GM21528 (cell line): Measurements from ENCODE around the gene ADAD2.
"Not testable (repeated sequence)": the region's sequence is repeated elsewhere in the genome, so short reads cannot be mapped to it uniquely, and the experiment has no call there.

Experiments
- ATAC-seq: cut with Tn5 transposase; IDR thresholded peaks from one replicate; pipeline ENCODE4 v1.9.1; 2021; ENCODE audit warnings: mild to moderate bottlenecking, moderate library complexity; ENCODE audit not compliant: unreplicated experiment, low FRiP score

ADAD2 gene

DNA sequence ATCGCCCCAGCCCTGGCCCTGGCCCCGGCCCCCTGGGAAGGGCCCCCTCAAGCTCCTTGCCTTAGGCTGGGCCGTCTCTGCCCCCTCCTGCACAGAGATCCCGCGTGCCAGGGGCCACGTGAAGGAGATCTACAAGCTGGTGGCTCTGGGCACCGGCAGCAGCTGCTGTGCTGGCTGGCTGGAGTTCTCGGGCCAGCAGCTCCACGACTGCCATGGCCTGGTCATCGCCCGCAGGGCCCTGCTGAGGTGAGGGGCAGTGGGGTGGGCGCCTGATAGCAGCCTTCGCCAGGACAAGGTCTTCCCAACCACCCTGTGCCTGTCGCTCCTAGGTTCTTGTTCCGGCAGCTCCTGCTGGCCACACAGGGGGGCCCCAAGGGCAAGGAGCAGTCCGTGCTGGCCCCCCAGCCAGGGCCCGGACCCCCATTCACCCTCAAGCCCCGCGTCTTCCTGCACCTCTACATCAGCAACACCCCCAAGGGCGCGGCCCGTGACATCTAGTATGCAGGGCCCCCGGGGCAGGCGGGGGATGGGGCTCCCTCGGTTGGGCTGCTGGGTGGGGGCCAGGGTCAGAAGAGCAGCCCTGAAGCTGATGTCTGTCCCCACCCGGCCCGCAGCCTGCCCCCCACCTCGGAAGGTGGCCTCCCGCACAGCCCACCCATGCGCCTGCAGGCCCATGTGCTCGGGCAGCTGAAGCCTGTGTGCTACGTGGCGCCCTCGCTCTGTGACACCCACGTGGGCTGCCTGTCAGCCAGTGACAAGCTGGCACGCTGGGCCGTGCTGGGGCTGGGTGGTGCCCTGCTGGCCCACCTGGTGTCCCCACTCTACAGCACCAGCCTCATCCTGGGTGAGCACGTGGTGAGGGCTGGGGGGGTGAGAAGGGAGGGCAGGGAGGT is 4.5 kb downstream of the ADAD2 start:
- no peak for ATAC-seq

DNA sequence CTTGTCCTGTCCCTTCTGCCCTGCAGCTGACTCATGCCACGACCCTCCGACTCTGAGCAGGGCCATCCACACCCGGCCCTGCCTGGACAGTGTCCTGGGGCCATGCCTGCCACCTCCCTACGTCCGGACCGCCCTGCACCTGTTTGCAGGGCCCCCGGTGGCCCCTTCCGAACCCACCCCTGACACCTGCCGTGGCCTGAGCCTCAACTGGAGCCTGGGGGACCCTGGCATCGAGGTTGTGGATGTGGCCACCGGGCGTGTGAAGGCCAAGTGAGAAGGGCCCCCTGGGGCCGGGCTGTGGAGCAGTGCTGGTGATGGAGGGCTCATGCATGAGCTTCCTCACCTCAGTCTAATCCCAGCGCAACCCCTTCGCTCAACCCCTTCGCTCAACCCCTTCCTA is 5.1 kb downstream of the ADAD2 start:
- no peak for ATAC-seq

DNA sequence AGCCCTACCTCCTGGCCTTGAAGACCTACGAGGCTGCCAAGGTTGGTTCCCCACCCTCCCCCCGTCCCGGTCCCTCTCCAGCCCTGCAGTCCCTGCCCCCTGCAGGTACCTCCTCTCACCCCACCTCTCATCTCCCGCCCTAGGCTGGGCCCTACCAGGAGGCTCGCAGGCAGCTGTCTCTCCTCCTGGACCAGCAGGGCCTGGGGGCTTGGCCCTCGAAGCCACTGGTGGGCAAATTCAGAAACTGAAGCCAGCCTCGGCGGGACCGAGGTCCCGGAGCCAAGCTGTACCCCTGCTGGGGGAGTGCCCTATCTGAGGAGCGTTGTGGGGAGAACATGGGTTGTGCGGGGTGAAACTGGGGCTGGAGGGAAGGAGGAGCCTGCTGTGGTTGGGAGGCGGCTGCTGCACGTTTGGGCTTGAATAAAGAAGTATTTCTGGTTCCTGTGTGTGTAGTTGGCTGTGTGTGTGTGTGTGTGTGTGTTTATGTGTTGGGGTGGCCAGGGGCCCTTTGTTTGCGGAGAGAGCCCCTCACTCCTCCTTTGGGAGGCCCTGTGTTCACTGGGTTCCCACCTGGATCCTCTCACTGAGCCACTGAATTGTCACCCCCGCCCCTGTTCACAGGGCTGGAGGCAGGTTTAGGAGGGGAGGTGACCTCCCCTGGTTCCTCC is 5.9 kb downstream of the ADAD2 start:
- no peak for ATAC-seq

DNA sequence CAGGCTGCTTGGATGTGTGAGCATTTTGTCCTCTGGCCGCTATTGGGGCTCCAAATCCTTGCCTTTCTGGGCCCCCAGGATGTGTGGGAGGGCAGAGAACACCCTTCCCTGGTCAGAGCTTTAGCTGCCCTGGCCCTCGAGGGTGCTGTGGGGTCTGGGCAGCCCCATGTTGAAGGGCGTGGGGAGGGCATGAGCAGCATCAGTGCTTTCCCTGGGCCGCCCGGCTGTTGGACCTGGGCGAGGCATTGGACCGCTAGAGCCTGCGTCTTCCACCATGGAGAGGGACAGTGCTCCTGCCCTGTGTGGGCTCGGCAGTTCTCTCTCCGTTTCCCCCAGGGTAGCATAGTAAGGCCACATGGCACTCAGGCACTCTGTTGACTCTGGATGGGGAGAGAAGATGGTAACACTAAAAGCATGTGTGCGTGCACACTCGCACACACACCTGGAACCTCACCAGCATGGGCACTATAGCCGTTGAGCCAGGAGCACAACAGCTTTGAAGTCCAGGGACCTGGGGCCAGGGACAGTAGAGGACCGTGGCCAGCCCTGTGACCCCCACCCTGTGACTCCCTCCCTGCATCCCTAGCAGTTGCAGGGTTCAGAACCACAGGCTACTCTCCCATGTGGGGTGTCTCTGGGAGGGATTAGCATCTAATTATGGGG is 6.6 kb downstream of the ADAD2 start:
- no peak for ATAC-seq

DNA sequence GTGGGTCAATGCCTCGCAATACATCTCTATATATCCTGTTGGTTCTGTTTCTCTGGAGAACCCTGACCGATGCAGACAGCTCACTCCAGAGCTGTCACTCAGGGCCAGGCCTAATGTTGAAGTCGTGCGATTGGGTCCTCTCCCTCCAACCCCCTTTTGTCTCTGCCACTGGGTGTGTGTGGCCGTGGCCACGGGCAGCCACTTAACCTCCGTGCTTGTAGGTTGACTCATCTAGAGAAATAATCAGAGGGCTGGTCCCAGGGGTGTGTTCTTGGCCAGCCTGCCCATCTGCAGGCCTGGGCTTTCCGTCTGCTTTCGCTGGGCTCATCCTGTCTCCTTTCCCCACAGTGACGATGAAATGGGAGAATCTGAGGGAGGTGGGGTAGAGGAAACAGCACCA is 7.4 kb downstream of the ADAD2 start:
- ATAC-seq: no peak

DNA sequence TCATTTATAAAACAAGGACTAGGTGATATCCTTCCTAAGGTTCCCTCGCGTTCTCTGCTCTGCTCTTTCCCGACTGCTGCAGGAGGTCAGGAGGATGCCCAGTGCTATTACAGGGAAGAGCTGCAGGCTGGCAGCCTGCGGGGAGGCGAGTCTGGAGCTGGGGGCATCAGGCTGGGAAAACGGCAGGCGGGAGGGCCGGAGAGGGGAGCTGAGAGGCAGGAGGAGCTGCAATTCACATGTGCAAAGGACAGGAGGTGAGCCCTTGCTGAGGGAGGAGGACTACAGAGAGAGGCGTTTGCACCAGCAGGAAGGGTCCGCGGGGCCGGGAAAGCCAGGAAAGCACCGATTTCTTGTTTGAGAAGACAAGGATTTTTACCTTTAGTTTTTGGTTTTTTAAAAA is 8.1 kb downstream of the ADAD2 start:
- ATAC-seq: no peak

DNA sequence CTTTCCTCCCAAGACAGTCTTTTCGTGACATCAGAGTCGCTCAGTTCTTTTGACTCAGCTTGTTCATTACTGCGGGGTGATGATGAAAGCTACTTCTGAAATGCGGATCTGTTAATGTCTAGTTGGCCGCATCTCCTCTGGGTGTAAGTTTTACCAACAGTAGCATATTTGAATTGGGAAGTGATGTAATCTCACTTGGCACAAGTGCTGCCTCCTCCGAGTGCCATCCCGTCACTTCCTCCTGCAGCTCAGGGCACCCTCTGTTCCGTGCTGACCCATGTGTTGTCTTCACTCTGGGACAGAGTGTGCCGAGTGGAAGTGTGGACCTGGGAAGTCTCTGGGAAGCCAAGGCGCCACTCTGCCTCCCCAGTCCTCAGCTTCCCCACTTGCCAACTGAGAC is 8.9 kb downstream of the ADAD2 start:
- ATAC-seq: no peak

DNA sequence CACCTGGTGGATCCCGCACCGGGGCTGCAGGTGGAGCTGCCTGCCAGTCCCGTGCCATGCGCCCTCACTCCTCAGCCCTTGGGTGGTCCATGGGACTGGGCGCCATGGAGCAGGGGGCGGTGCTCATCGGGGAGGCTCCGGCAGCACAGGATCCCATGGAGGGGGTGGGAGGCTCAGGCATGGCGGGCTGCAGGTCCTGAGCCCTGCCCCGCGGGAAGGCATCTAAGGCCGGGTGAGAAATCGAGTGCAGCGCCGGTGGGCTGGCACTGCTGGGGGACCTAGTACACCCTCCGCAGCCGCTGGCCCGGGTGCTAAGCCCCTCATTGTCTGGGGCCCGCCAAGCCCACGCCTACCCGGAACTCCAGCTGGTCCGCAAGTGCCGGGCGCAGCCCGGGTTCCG is 13.6 kb downstream of the ADAD2 start:
- ATAC-seq: not testable (repeated sequence)

DNA sequence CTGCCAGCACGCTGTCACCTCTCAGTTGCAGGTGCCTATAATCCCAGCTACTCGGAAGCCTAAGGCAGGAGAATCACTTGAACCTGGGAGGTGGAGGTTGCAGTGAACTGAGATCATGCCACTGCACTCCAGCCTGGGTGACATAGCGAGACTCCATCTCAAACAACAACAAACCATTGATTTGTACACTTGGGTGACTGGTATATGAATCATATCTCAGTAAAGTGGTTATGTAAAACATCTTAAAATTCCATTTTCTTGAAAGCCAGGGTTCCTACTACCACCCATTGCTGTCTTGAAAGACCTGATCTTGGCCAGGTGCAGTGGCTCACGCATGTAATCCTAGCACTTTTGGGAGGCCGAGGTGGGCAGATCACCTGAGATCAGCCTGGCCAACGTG is 14.2 kb downstream of the ADAD2 start:
- ATAC-seq: not testable (repeated sequence)

DNA sequence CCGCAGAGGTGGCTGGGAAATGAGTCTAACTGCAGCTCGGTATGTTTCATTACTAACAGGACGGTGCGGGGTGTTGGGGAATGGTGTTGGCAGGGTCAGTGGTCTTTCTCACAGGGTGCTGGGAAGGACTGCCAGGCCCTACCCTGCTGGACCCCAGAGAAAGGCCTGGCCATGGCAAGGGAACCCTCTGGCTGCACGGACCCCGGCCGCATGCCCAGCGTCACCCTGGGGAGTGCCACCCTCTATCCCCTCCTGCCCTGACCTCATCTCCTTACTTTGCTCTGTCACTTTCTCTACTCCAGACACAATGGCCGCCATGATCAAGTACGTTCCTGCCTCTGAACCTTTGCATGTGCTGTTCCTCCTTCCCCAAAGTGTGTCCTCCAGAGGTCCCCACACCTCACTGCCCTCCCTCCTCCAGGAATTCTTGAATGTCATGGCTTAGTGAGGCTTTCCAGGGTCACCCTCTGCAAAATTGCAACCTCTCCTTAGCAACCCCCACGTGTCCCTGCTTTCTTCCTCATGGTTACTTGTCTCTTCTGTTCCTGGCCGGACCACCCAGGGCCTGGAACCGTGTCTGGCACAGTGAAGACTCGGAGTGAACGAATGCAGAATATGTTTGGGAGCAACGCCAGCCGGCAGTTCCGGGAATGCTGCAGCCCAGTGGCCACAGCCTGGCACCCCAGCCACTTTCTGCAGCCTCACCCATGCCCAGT is 15.2 kb downstream of the ADAD2 start:
- no peak for ATAC-seq

DNA sequence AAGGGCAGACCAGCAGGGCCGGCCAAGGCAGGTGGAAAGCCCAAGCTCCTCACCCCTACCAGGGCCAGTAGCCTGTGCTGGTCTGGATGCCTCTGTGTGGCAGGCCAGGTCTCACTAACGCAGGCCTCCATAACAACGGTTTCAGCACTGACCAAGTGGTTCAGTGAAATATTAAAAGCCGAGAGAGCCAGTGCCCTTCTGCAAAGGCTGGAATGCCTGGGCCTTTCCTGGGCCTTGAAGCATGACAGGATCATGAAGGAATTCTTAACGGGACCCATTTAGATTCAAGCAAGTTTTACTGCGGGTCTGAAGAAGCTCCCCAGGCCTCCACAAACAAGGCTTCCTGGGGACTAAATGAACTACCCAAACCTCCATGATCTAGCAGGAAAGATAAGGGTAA is 16.3 kb downstream of the ADAD2 start:
- ATAC-seq: no peak

DNA sequence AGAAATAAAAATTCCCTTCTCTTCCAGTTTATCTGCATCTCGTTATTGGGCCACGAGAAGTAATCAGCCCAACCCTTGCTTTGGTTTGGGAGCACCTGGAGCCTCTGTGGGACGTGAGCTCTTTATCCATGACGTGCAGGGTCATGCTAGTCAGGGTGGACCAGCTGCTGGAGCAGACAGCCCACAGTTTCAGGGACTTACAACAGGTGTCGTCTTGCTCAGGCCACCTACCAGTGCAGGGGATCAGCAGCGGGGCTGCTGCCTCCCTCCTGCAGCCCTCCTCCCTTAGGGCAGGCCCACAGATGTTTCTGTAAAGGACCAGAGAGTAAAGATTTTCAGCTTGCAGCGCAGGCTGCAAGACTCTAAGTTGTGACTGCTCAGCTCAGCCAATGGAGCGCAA is 16.9 kb downstream of the ADAD2 start:
- ATAC-seq: no peak

DNA sequence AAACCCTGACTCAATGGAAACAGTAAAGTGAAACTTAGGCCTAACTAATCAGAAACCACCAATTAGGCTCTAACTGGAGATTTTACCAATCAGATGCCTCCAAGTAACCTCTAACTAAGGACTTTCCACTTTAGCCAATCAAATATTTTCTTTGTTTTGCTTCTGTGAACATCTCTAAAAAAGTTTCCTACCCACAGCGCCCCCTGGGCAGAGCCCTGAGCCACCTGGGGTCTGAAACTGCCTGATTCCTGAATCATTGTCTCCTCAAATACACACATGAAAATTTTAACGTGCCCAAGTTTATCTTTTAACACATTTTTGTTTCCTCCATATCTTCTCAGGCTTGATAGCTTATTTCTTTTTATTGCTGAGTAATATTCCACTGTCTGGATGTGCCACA is 19.0 kb downstream of the ADAD2 start:
- ATAC-seq: no peak

DNA sequence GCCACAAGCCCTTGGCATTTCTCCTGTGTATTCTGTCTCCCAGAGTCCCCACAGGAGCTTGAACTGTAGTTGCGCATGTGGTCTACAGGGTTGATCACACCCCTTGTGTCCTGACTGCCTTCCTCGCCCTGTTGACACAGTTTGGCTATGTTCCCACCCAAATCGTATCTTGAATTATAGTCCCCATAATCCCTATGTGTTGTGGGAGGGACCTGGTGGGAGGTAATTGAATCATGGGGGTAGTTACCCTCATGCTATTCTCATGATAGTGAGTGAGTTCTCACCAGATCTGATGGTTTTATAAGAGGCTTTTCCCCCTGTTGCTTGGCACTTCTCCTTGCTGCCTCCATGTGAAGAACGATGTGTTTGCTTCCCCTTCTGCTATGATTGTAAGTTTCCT is 21.2 kb downstream of the ADAD2 start:
- ATAC-seq: no peak

DNA sequence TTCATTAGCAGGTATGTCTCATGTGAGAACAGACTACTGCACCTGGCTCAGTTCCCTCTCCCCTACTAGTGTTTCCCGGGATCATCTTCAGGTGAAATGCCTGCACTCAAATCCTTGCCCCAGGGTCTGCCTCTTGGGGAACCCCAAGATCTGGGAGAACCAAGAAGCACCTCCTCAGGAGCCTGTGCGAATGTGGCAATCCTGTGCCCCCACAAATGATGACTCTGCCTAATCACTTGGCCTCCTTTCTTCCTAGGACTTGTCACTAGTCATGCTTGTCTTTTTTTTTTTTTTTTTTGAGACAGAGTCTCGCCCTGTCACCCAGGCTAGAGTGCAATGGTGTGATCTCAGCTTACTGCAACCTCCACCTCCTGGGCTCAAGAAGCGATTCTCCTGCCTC is 21.7 kb downstream of the ADAD2 start:
- ATAC-seq: no peak

DNA sequence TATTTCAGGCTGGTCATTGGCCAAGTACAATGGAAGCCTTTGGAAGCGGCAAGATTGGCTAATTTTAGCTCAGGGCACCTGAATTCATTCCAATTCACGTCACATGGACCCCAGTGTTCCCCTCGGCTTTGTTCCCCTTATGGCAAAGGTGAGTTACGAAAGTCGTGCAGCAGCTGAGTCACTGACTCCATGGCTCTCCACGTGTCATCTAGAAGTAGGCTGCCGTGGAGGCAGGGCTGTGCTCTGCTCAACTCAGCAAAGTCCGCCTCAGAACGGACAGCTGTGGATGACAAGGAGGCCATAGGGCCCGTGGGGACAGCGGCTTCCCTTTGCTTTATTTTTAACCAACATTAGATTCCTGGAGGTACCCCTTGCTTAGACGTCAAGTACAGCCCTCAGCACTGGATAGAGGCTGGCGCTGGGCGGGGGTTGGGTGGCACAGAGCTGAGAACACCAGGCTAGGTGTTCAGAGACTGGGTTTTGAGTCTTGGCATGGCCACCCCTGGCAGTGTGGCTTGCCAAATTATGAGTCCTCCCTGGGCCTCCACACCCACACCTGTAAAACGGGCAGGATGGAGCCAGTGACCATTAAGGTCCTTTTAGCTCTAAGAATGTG is 23.6 kb downstream of the ADAD2 start:
- no peak for ATAC-seq

DNA sequence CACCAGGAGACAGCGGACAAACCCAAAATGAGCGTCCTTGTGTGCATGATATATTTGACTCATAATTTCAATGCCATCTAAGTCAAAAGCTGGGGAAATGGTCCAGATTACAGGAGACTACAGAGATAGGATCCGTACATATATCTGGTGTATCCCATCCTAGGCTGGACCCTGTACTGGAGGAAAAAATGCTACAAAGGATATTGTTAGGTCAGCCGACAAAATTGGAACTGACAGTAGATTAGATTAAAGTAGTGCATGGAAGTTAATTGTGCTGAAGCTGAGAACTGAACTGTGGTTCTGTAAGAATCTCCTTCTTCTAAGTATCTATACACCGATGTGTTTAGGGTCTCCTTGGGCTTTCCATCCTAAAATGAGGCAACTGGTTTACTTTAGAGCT is 24.6 kb downstream of the ADAD2 start:
- ATAC-seq: no peak

DNA sequence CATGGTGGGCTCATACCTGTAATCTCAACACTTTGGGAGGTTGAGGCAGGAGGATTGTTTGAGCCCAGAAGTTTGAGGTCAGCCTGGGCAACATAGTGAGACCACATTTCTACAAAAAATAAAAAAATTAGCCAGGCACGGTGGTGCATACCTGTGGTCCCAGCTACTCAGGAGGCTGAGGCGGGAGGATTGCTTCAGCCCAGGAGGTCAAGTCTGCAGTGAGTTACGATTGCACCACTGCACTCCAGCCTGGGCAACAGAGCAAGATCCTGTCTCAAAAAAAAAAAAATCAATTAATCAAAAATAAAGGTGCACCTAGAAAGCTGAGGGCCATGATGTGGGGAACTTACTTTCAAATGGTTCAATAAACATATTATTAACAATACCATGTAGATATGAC is 25.2 kb downstream of the ADAD2 start:
- not testable (repeated sequence) for ATAC-seq

DNA sequence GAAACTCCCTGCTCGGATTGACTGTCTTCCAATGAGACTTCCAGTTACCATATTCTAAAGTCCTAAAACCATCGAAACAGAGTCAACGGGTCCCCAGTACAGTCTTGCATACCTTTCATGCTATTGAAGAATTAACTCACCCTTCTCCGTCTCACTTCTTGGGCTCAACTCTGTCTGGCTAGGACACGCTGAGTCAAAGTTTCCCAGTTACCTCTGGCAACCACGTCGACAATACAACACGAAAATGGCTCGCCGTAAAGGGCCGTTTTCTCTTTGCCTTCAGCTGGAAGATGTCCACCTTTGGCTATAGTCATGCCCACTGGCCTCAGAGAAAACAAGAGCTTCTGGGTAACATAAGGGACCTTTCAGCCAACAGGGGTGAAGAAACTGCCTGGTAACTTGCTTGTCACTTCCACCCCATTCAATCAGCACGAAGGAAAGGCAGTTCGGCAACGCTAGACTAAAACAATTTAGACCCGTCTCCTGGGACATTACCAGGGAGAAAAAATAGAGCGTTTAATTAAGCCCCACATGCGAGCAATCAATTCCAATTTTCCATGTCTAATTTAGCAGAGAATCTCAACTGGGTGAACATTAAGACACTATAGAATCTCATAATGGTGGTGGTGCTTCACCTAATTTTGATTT is 27.3 kb downstream of the ADAD2 start:
- ATAC-seq: no peak

DNA sequence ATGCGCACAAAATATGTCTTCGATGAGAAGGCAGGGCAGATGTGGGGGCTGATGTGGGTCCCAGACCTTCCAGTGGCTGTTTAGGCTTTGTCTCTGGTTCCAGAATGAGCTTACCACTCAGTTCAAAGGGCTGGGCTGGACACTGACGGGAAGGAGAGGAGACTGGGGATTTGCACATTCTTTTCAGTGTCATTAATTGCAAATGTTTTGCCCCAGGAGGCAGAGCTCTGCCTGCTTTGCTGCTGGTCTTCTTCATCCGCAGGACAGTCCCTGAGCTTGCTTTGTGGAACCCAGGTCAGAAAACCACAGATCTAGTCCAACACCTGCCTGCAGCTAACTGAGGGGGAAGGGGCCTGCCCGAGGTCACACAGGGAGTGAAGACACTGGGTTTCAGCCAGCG is 28.0 kb downstream of the ADAD2 start:
- no peak for ATAC-seq
